HG02970 (cell line): ENCODE data around the gene PRDM12.

Experiments used
- ATAC-seq: cut with Tn5 transposase; IDR thresholded peaks from one replicate; pipeline ENCODE4 v1.9.1; 2021; ENCODE audit warnings: mild to moderate bottlenecking, moderate library complexity, moderate number of reproducible peaks; ENCODE audit not compliant: unreplicated experiment, low FRiP score

PRDM12 gene

GRCh38 chr9:130713286-130713960, 49.0 kb downstream of the PRDM12 start:
- no peak for ATAC-seq

GRCh38 chr9:130714586-130715110, 50.3 kb downstream of the PRDM12 start:
- ATAC-seq, result no peak

GRCh38 chr9:130715270-130715669, 50.9 kb downstream of the PRDM12 start:
- no peak for ATAC-seq

GRCh38 chr9:130718562-130718961, 54.2 kb downstream of the PRDM12 start:
- no peak for ATAC-seq

- no peak for ATAC-seq
Measured at GRCh38 chr9:130720762-130721161, 56.4 kb downstream of the PRDM12 start.

- no peak for ATAC-seq
Measured at GRCh38 chr9:130728721-130729120, 64.3 kb downstream of the PRDM12 start.

- no peak for ATAC-seq
Measured at GRCh38 chr9:130729145-130729544, 64.8 kb downstream of the PRDM12 start.

- ATAC-seq, result no peak
Measured at GRCh38 chr9:130731355-130731754, 67.0 kb downstream of the PRDM12 start.

- ATAC-seq, result no peak
Measured at GRCh38 chr9:130732136-130732535, 67.7 kb downstream of the PRDM12 start.
